ENCODE results near the gene HERC2. TPM values are rescaled to one million over a fixed set of nuclear protein-coding genes. Genes with fewer than 3 reads are reported as not detected.
"Not testable (repeated sequence)": the region's sequence is repeated elsewhere in the genome, so short reads cannot be mapped to it uniquely, and the experiment has no call there.

HERC2 gene
- total RNA-seq, 1 donor from 2014 or later = 42.7 TPM

- H3K36me3 ChIP-seq = peaks cover 10 to 18% of the 10 kb centered on the region in 2 donors
- H3K4me3 ChIP-seq = no peak overlapping the region
- intact Hi-C loops (cut with DNase I) = no loop called here
- H3K27me3 ChIP-seq = no peaks in the 10 kb centered on the region
- no peaks in the 10 kb centered on the region for H3K4me1 ChIP-seq
- no peak for TF ChIP-seq CTCF (IDR thresholded peaks at IDR 0.05)
- no peaks in the 10 kb centered on the region for H3K9me3 ChIP-seq
- DNase-seq (ENCODE audit: low spot score in 2 of 2) = no peak
- no peak overlapping the region for H3K27ac ChIP-seq
These were observed 113.4 kb downstream of the HERC2 start for GRCh38 chr15:28208583-28208982.

GRCh38 chr15:28205640-28206039 lies 116.3 kb downstream of the HERC2 start:
- H3K9me3 ChIP-seq; DNase-seq (ENCODE audit: low spot score in 2 of 2); H3K27me3 ChIP-seq; H3K4me3 ChIP-seq; H3K4me1 ChIP-seq; H3K27ac ChIP-seq; intact Hi-C loops (cut with DNase I): not testable (repeated sequence)
- peaks cover 11 to 19% of the 10 kb centered on the region in 2 donors for H3K36me3 ChIP-seq

- H3K4me1 ChIP-seq; DNase-seq (ENCODE audit: low spot score in 2 of 2); H3K27ac ChIP-seq; H3K27me3 ChIP-seq; intact Hi-C loops (cut with DNase I); H3K9me3 ChIP-seq; H3K4me3 ChIP-seq: not testable (repeated sequence)
- H3K36me3 ChIP-seq = peaks cover 13 to 18% of the 10 kb centered on the region in 2 donors
These were observed 118.7 kb downstream of the HERC2 start for GRCh38 chr15:28203055-28203828.

- H3K4me3 ChIP-seq; intact Hi-C loops (cut with DNase I); H3K27me3 ChIP-seq; DNase-seq (ENCODE audit: low spot score in 2 of 2); H3K4me1 ChIP-seq; H3K9me3 ChIP-seq; H3K27ac ChIP-seq: not testable (repeated sequence)
- peaks cover 19 to 25% of the 10 kb centered on the region in 2 donors for H3K36me3 ChIP-seq
These were observed 119.9 kb downstream of the HERC2 start for GRCh38 chr15:28202124-28202523.

GRCh38 chr15:28198215-28198614 lies 123.8 kb downstream of the HERC2 start:
- DNase-seq (ENCODE audit: low spot score in 2 of 2); H3K4me3 ChIP-seq; intact Hi-C loops (cut with DNase I); H3K27ac ChIP-seq; H3K4me1 ChIP-seq; H3K9me3 ChIP-seq; H3K27me3 ChIP-seq: not testable (repeated sequence)
- peaks cover 22 to 31% of the 10 kb centered on the region in 2 donors for H3K36me3 ChIP-seq

GRCh38 chr15:28197694-28198093 lies 124.3 kb downstream of the HERC2 start:
- intact Hi-C loops (cut with DNase I); H3K27ac ChIP-seq; H3K27me3 ChIP-seq; H3K9me3 ChIP-seq; H3K4me1 ChIP-seq; DNase-seq (ENCODE audit: low spot score in 2 of 2); H3K4me3 ChIP-seq: not testable (repeated sequence)
- H3K36me3 ChIP-seq = peaks cover 22 to 31% of the 10 kb centered on the region in 2 donors

GRCh38 chr15:28196581-28196980 lies 125.4 kb downstream of the HERC2 start:
- H3K9me3 ChIP-seq; intact Hi-C loops (cut with DNase I); H3K27ac ChIP-seq; DNase-seq (ENCODE audit: low spot score in 2 of 2); H3K27me3 ChIP-seq; H3K4me3 ChIP-seq: not testable (repeated sequence)
- peaks cover 0 to 11% of the 10 kb centered on the region in 2 donors for H3K4me1 ChIP-seq
- peaks cover 20 to 28% of the 10 kb centered on the region in 2 donors for H3K36me3 ChIP-seq

- peaks cover 0 to 11% of the 10 kb centered on the region in 2 donors for H3K4me1 ChIP-seq
- no peak for DNase-seq (ENCODE audit: low spot score in 2 of 2)
- H3K9me3 ChIP-seq = no peaks in the 10 kb centered on the region
- peaks cover 21 to 44% of the 10 kb centered on the region in 2 donors for H3K36me3 ChIP-seq
- H3K27ac ChIP-seq = peak overlapping the region; percentile 14 to 36
- H3K27me3 ChIP-seq = no peaks in the 10 kb centered on the region
- H3K4me3 ChIP-seq = no peak overlapping the region
- no peak for TF ChIP-seq CTCF (IDR thresholded peaks at IDR 0.05)
- intact Hi-C loops (cut with DNase I) = no loop called here
These were observed 129.2 kb downstream of the HERC2 start for GRCh38 chr15:28192772-28193171.
